SU-DHL-6 (cell line): ENCODE measurements around the gene CFAP97D2.

Source experiments
- H2AFZ ChIP-seq: fragments of 200-600 bp; sonication (generic); 2 replicates; pipeline ENCODE4 v1.6.1; 2014; ENCODE audit warnings: low read depth, mild to moderate bottlenecking, moderate library complexity, mixed read lengths, antibody characterized with exemption, low read length; ENCODE audit not compliant: severe bottlenecking
- H3F3A ChIP-seq: fragments of 200-600 bp; shearing (Covaris generic); 2 replicates; pipeline ENCODE4 v1.6.0; 2016; ENCODE audit warnings: antibody characterized with exemption, mild to moderate bottlenecking; ENCODE audit not compliant: insufficient read depth
- H3K27ac ChIP-seq: fragments of 200-600 bp; sonication (generic); 2 replicates; pipeline ENCODE4 v1.5.1; 2016; ENCODE audit warnings: low read depth, mild to moderate bottlenecking, low read length, moderate library complexity, mixed read lengths
- H3K27me3 ChIP-seq: fragments of 200-600 bp; sonication (generic), shearing (Covaris generic); 2 replicates; pipeline ENCODE4 v1.6.0; 2014; ENCODE audit warnings: mild to moderate bottlenecking, low read length
- H3K36me3 ChIP-seq: fragments of 200-600 bp; sonication (generic); 2 replicates; pipeline ENCODE4 v1.6.1; 2014; ENCODE audit warnings: mild to moderate bottlenecking, low read length, mixed read lengths
- H3K4me2 ChIP-seq: fragments of 300-600, 200-600 bp; shearing (Covaris generic), sonication (generic); 2 replicates; pipeline ENCODE4 v1.6.0; 2014; ENCODE audit warnings: low read length, low read depth, mild to moderate bottlenecking; ENCODE audit not compliant: poor library complexity, severe bottlenecking
- H3K4me3 ChIP-seq: fragments of 200-600 bp; sonication (generic); 2 replicates; pipeline ENCODE4 v1.5.1; 2014; ENCODE audit warnings: antibody characterized with exemption, low read length, mild to moderate bottlenecking, mixed read lengths; ENCODE audit not compliant: insufficient read depth, poor library complexity, severe bottlenecking
- H3K79me2 ChIP-seq: fragments of 200-600 bp; sonication (generic); 2 replicates; pipeline ENCODE4 v1.6.1; 2014; ENCODE audit warnings: mild to moderate bottlenecking, low read length, moderate library complexity; ENCODE audit not compliant: insufficient read depth
- H3K9ac ChIP-seq: fragments of 200-600 bp; sonication (generic); 2 replicates; pipeline ENCODE4 v1.7.0; 2014; ENCODE audit warnings: mild to moderate bottlenecking, low read length
- H3K9me2 ChIP-seq: fragments of 200-600 bp; sonication (generic); replicated peaks from 2 replicates; pipeline ENCODE4 v1.6.1; 2014; ENCODE audit warnings: low read length; ENCODE audit not compliant: insufficient read depth
- H3K9me3 ChIP-seq: fragments of 200-600 bp; sonication (generic); 2 replicates; pipeline ENCODE4 v1.6.1; 2014; ENCODE audit warnings: low read length, mixed read lengths; ENCODE audit not compliant: insufficient read depth
- H4K20me1 ChIP-seq: fragments of 200-600 bp; sonication (generic); 2 replicates; pipeline ENCODE4 v1.6.1; 2014; ENCODE audit warnings: low read depth, mild to moderate bottlenecking, antibody characterized with exemption, low read length, moderate library complexity, mixed read lengths
- CTCF ChIP-seq: fragments of 200-600 bp; sonication (generic); IDR thresholded peaks from one replicate; pipeline ENCODE4 v1.5.1; 2017; ENCODE audit warnings: antibody characterized with exemption, mild to moderate bottlenecking, low read length, moderate library complexity; ENCODE audit not compliant: insufficient read depth, poor library complexity, severe bottlenecking
- EZH2phosphoT487 ChIP-seq: fragments of 200-600 bp; sonication (generic), shearing (Covaris generic); conservative IDR thresholded peaks from 2 replicates; pipeline ENCODE4 v1.6.1; 2018; ENCODE audit warnings: mild to moderate bottlenecking, antibody characterized with exemption, low read length, moderate library complexity, mixed read lengths

The CFAP97D2 gene

GRCh38 chr13:114227528-114227927, 48.5 kb downstream of the CFAP97D2 start:
- H3K27me3 ChIP-seq: no peaks in the 10 kb centered on the region
- no peaks in the 10 kb centered on the region for H4K20me1 ChIP-seq
- TF ChIP-seq CTCF (no peak), EZH2phosphoT487 (no peak)
- H3K79me2 ChIP-seq: no peaks in the 10 kb centered on the region
- no peaks in the 10 kb centered on the region for H3K36me3 ChIP-seq
- no peak overlapping the region for H3K9ac ChIP-seq
- H3K9me2 ChIP-seq: no peaks in the 10 kb centered on the region
- H3K4me3 ChIP-seq: no peak overlapping the region
- H3K27ac ChIP-seq: no peak overlapping the region
- H3K4me2 ChIP-seq: no peak overlapping the region
- H3F3A ChIP-seq: no peaks in the 10 kb centered on the region
- H2AFZ ChIP-seq: no peak overlapping the region
- H3K9me3 ChIP-seq: no peaks in the 10 kb centered on the region

- H3K4me3 ChIP-seq: no peak overlapping the region
- no peak overlapping the region for H3K4me2 ChIP-seq
- no peak overlapping the region for H3K27ac ChIP-seq
- H3K9me3 ChIP-seq: no peaks in the 10 kb centered on the region
- H3K27me3 ChIP-seq: no peaks in the 10 kb centered on the region
- no peaks in the 10 kb centered on the region for H4K20me1 ChIP-seq
- TF ChIP-seq CTCF (no peak), EZH2phosphoT487 (no peak)
- H2AFZ ChIP-seq: no peak overlapping the region
- no peaks in the 10 kb centered on the region for H3K9me2 ChIP-seq
- H3K9ac ChIP-seq: no peak overlapping the region
- H3F3A ChIP-seq: no peaks in the 10 kb centered on the region
- no peaks in the 10 kb centered on the region for H3K79me2 ChIP-seq
- no peaks in the 10 kb centered on the region for H3K36me3 ChIP-seq
Observed at GRCh38 chr13:114228176-114228575, 49.1 kb downstream of the CFAP97D2 start.

DNA sequence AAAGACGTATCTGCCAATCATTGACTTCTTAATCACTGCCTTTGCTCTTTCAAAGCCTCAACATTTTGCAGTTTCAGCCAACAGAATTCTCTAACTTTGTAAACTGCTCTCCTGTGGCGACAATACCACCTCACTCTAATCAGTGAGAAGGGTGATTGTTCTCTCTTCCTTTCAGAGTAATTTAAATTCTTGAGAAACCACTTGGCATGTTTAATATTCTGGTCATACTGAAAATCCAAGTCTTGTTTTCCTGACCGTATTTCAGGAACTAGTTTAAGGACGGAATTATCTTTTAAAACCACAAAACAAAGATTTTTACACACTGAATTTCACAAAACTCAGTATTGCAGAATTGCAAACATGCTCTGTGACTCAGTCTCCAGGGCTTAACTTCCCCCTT, 50.4 kb downstream of the CFAP97D2 start:
- Histone ChIP-seq H4K20me1 (no peaks in the 10 kb centered on the region), H3K36me3 (no peaks in the 10 kb centered on the region), H3K27ac (no peak overlapping the region), H3K27me3 (no peaks in the 10 kb centered on the region), H3K4me3 (no peak overlapping the region), H3K9ac (no peak overlapping the region), H3F3A (0 out of 2 replicates have a peak, but pooled peaks cover 6% of the 10 kb centered on the region), H2AFZ (no peak overlapping the region), H3K79me2 (no peaks in the 10 kb centered on the region), H3K9me3 (no peaks in the 10 kb centered on the region), H3K4me2 (no peak overlapping the region), H3K9me2 (no peaks in the 10 kb centered on the region)
- TF ChIP-seq CTCF (no peak), EZH2phosphoT487 (no peak)
